OCI-M2 (cell line): ENCODE results near the gene GLTP.

ENCODE experiments used
- DNase-seq: peaks from one replicate; lab custom pipeline; 2025; ENCODE audit not compliant: unreplicated experiment; lab: John Stamatoyannopoulos, UW

GLTP gene

DNA sequence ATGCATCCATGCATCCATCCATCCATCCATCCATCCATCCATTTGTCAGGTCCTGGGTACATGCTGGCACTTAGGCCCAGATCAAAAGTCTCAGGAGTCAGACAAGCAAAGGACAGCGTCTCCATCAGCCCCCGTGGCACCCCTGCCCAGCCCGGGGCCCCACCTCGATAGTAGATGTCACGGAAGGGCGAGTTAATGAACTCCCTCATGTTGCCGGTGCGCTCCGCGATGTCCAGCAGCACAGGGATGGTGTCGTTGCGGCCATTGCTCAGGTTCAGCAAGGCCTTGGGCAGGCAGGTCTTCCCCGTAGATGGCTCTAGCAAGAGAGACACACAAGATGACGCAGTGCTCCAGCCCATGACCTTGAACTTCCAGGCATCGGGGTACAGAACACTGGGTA lies 77.5 kb downstream of the GLTP start:
- DNase-seq = no peak
